Fibroblast of lung (primary cell): ENCODE measurements around the gene AZGP1.

ENCODE experiments used
- CTCF ChIP-seq, 2 donors: IDR thresholded peaks in 1 of 2; conservative IDR thresholded peaks in 1 of 2; 1 replicate in 1 of 2; 2 replicates in 1 of 2; pipeline ENCODE4 v1.5.1; 2011 to 2012; ENCODE audit warnings: low read length in 2 of 2, control low read depth in 1 of 2, inconsistent platforms in 1 of 2, low read depth in 1 of 2, mild to moderate bottlenecking in 1 of 2
- EZH2 ChIP-seq: IDR thresholded peaks from 2 replicates; pipeline ENCODE4 v1.5.1; 2012; ENCODE audit warnings: low read length, control low read depth, mild to moderate bottlenecking; ENCODE audit errors: missing control alignments

GRCh38 chr7:99958564-99959227 is 17.1 kb downstream of the AZGP1 start:
- TF ChIP-seq CTCF (conservative IDR thresholded peaks at IDR 0.05 in 1 of 2, IDR thresholded peaks at IDR 0.05 in 1 of 2; ENCODE audit: low read depth in 1 of 2, low read length in 2 of 2) (no peak), EZH2 (no peak)
